ENCODE measurements around the gene LTB. TPM values are rescaled to one million over a fixed set of nuclear protein-coding genes. Genes with fewer than 3 reads are reported as not detected.

The LTB gene
- not detected in 2 replicates for total RNA-seq

GRCh38 chr6:31582230-31582643, at the start of gene LTB:
Gene LTB, minus strand, starts transcription at chr6:31582424. Its CDS starts 7 bp downstream, at chr6:31582417.

GRCh38 chr6:31620586-31621319, 38.5 kb upstream of the LTB start, which contains the start of gene PRRC2A:
Gene PRRC2A, plus strand, starts transcription at chr6:31620715. Its CDS starts 2,075 bp downstream, at chr6:31622790.

DNA sequence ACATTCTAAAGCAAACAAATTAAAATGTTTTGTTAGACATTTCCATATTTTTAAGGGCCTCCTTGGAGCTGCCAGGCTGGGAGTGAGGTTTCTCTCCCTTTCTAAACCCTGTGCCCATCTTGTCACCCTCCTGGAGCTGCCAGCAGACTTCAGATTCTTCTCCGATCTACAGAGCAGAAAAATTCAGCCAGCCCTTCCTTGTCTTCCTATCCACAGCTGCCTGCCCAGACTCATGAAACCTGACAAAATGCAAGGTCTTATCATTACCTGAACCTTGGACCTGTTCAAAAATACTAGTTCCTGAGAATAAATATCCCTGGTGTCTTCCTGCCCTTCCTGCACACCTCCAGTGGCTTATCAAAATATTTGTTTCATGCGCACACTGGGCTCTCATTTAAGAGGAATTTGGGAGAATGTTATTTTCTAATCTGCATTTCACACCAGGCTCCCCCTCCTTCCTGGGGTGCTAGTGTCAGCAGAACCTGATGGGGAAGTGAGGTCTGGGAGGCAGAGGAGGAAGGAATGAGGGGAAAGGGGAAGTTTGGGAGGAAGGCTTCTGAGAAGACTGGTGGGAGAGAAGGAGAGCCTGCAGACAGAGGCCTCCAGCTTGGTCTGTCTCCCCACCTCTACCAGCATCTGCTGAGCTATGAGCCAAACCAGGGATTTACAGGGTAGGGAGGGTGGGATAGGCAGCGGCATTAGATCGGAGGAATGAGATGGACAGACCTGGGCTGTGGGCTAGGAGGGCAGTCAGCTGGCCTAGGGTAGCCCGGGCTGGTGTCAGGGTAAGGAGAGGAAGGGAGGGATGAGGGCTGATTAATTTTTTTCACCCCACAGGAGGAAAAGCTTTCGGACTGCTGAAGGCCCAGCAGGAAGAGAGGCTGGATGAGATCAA, 32.7 kb upstream of the LTB start, which contains the start of gene AIF1:
TSS of gene AIF1 (plus strand) at position 551 of the 895 bp plus-strand sequence. CDS start at position 647, 96 bp downstream.

DNA sequence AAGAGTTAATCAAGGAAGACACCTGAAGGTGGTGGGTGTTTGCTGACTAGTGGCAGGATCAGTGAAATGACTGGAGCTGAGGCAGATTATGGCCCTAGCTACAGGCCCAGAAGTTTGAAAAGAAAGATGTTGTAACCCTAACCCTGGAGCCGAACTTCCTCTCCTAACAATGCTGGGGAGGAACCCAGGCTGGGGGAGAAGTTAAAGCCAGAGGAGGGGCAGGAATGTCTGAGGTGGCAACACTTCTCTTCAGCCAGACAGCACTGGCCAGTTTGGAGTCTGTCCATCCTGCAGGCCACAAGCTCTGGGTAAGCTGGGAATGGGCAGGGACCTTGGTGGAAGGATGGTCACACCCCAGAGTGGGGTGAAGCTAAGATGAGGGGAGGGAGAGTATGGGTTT, 3.8 kb upstream of the LTB start, which contains the start of gene LST1:
TSS of gene LST1 (plus strand) at position 270 of the 400 bp plus-strand sequence. CDS start 1,023 bp downstream, outside the sequence.

DNA sequence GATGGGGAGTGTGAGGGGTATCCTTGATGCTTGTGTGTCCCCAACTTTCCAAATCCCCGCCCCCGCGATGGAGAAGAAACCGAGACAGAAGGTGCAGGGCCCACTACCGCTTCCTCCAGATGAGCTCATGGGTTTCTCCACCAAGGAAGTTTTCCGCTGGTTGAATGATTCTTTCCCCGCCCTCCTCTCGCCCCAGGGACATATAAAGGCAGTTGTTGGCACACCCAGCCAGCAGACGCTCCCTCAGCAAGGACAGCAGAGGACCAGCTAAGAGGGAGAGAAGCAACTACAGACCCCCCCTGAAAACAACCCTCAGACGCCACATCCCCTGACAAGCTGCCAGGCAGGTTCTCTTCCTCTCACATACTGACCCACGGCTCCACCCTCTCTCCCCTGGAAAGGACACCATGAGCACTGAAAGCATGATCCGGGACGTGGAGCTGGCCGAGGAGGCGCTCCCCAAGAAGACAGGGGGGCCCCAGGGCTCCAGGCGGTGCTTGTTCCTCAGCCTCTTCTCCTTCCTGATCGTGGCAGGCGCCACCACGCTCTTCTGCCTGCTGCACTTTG, 6.8 kb downstream of the LTB start, which contains the start of gene TNF:
TSS of gene TNF (plus strand) at position 231 of the 567 bp plus-strand sequence. CDS start at position 408, 177 bp downstream.

GRCh38 chr6:31572041-31572911, 9.9 kb downstream of the LTB start, which contains the start of gene LTA:
Gene LTA, plus strand, starts transcription at chr6:31572289. Its CDS starts 454 bp downstream, at chr6:31572743.

GRCh38 chr6:31546958-31547726, 35.1 kb downstream of the LTB start, which contains the start of gene NFKBIL1:
Gene NFKBIL1, plus strand, starts transcription at chr6:31547608. Its CDS starts 87 bp downstream, at chr6:31547695.

GRCh38 chr6:31546339-31546957, 35.8 kb downstream of the LTB start, which contains the start of gene ATP6V1G2:
Gene ATP6V1G2, minus strand, starts transcription at chr6:31546608. Its CDS starts 49 bp downstream, at chr6:31546559.

DNA sequence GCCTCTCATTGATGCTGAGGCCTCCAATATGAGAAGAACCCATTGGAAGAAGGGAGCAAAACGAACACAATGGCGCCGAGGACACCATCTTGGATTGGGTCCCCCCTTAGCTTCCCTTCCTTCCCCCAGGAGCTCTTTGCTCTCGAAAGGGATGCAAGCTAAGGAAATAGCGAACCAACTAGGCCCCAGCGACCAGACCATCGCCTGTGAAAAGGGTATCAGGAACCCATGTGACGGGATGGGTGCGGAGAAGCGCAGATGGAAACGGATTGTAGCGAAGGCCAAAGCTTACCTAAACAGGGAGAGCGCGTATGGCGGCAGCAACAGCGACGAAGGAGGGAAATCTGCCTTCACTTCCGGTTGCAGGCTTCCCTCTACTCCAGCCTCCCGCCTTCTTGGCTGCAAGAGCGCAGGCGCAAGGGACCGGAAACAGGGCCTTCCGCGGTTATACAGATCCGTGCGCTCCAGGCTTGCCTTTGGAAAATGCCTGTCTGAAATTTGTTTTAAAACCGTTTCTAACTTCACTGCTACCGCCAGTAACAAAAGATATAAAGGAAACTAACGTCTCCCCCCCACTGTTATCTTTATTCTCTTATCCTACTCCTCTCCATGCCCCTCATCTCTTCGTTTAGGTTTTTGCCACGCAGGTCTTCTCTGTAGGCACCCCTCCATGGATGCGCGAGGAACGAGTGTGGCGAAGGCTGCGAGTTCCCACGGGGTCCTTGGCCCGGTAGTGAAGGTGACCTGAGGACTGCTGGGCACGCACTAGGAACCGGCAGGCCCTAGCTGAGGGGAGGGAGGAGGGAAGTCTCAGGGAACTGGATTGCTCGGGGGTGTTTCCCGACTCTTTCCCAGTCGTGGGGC, 40.3 kb downstream of the LTB start, which contains the start of gene DDX39B:
TSS of gene DDX39B (minus strand) at position 346 of the 864 bp plus-strand sequence. CDS start 1,471 bp downstream, outside the sequence.

Small RNA genes within 50 kb of the gene (small RNA-seq; reads per million reads assigned to genes)
- gene SNORA38 = 186 reads per million, percentile 99 among the genes with 10 or more reads in this experiment
- 2,629 reads per million, percentile 100 among the genes with 10 or more reads in this experiment for gene SNORD117
- not detected for gene SNORD84
- gene UQCRHP1 = not detected

Other genes starting within 250 kb of the LTB start
- 380 and 623 TPM in 2 replicates for gene HLA-B, start 225.2 kb downstream of the LTB start, total RNA-seq
- gene MICA, start 178.8 kb downstream of the LTB start, total RNA-seq = 25.7 and 27.1 TPM in 2 replicates
- gene MICB, start 84.3 kb downstream of the LTB start, total RNA-seq = 12.9 and 15.9 TPM in 2 replicates
- gene MCCD1, start 53.5 kb downstream of the LTB start, total RNA-seq = not detected in 2 replicates
- gene DDX39B, start 40.4 kb downstream of the LTB start, total RNA-seq = 309 and 338 TPM in 2 replicates
- 3.4 and 5.7 TPM in 2 replicates for gene ATP6V1G2, start 35.8 kb downstream of the LTB start, total RNA-seq
- gene NFKBIL1, start 34.8 kb downstream of the LTB start, total RNA-seq = 23.2 and 33.2 TPM in 2 replicates
- gene LTA, start 10.1 kb downstream of the LTB start, total RNA-seq = not detected in 2 replicates
- gene TNF, start 6.9 kb downstream of the LTB start, total RNA-seq = 0.16 TPM in 1 of 2 replicates, not detected in the other
- not detected in 2 replicates for gene LST1, start 3.9 kb upstream of the LTB start, total RNA-seq
- not detected in 2 replicates for gene NCR3, start 10.6 kb upstream of the LTB start, total RNA-seq
- not detected in 2 replicates for gene AIF1, start 32.8 kb upstream of the LTB start, total RNA-seq
- gene PRRC2A, start 38.3 kb upstream of the LTB start, total RNA-seq = 85.5 and 86.8 TPM in 2 replicates
- 203 and 221 TPM in 2 replicates for gene BAG6, start 70.2 kb upstream of the LTB start, total RNA-seq
- gene APOM, start 73.5 kb upstream of the LTB start, total RNA-seq = 0.65 and 1.2 TPM in 2 replicates
- 24.4 and 24.5 TPM in 2 replicates for gene C6orf47, start 78.4 kb upstream of the LTB start, total RNA-seq
- gene GPANK1, start 82.6 kb upstream of the LTB start, total RNA-seq = 18.5 and 18.8 TPM in 2 replicates
- 117 and 141 TPM in 2 replicates for gene CSNK2B, start 83.7 kb upstream of the LTB start, total RNA-seq
- 6.3 and 8.4 TPM in 2 replicates for gene LY6G5B, start 87.6 kb upstream of the LTB start, total RNA-seq
- 0.16 TPM in 1 of 2 replicates, not detected in the other for gene LY6G5C, start 98.6 kb upstream of the LTB start, total RNA-seq
- 32.8 and 40.7 TPM in 2 replicates for gene ABHD16A, start 120.9 kb upstream of the LTB start, total RNA-seq
- gene LY6G6F, start 124.4 kb upstream of the LTB start, total RNA-seq = not detected in 2 replicates
- not detected in 2 replicates for gene LY6G6D, start 132.9 kb upstream of the LTB start, total RNA-seq
- not detected in 2 replicates for gene LY6G6C, start 139.3 kb upstream of the LTB start, total RNA-seq
- gene MPIG6B, start 140.9 kb upstream of the LTB start, total RNA-seq = not detected in 2 replicates
- 62.3 and 78.3 TPM in 2 replicates for gene DDAH2, start 146.9 kb upstream of the LTB start, total RNA-seq
- gene CLIC1, start 154.1 kb upstream of the LTB start, total RNA-seq = 499 and 664 TPM in 2 replicates
- 9.6 and 11.7 TPM in 2 replicates for gene MSH5, start 157.6 kb upstream of the LTB start, total RNA-seq
- 0.61 TPM in 1 of 2 replicates, not detected in the other for gene SAPCD1, start 180.2 kb upstream of the LTB start, total RNA-seq
- under 0.01 and 0.97 TPM in 2 replicates for gene VWA7, start 194.9 kb upstream of the LTB start, total RNA-seq
- gene VARS1, start 213.3 kb upstream of the LTB start, total RNA-seq = 48.5 and 60.0 TPM in 2 replicates
- 15.1 and 19.4 TPM in 2 replicates for gene LSM2, start 224.5 kb upstream of the LTB start, total RNA-seq
- 0.73 and 0.97 TPM in 2 replicates for gene HSPA1L, start 232.9 kb upstream of the LTB start, total RNA-seq
- 148 and 178 TPM in 2 replicates for gene HSPA1A, start 233.1 kb upstream of the LTB start, total RNA-seq
- 149 and 152 TPM in 2 replicates for gene HSPA1B, start 245.3 kb upstream of the LTB start, total RNA-seq